GM12801 (cell line): ENCODE data around the gene OGDH.

Experiments
- TF ChIP-seq, protein P1 (sequence below): IDR thresholded peaks from one replicate; pipeline ENCODE4 v1.5.1; 2011; ENCODE audit warnings: control low read depth; ENCODE audit not compliant: insufficient read length; ENCODE audit errors: extremely low read depth

Gene OGDH

DNA sequence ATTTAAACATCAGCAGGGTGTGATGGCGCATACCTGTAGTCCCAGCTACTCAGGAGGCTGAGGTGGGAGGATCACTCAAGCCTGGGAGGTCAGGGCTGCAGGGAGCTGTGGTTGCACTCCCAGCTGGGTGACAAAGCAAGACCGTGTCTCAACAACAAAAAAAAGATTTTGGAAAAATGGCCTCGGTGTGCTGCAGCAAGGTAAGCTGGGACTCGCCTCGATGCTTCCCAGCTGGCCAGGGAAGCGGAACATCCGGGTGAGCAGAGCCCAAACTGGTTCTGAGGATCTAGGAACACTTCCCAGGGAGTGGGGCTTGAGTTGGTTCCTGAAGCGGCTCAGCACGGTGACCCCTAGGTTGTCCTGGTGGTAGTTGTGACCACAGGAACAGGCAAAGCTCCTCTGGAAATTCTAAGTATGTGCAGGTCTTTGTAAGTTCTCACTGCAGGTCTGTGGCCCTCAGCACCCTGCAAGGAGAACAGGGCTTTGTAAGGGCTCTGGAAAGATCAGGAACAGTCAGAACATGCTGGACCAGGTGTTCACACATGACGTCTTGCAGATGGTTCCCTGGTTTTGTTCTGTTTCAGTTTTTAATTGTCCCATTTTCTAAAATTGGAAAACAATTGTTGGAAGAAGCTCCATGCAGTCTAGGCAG, 103.6 kb downstream of the OGDH start:
- TF ChIP-seq, protein P1, sequence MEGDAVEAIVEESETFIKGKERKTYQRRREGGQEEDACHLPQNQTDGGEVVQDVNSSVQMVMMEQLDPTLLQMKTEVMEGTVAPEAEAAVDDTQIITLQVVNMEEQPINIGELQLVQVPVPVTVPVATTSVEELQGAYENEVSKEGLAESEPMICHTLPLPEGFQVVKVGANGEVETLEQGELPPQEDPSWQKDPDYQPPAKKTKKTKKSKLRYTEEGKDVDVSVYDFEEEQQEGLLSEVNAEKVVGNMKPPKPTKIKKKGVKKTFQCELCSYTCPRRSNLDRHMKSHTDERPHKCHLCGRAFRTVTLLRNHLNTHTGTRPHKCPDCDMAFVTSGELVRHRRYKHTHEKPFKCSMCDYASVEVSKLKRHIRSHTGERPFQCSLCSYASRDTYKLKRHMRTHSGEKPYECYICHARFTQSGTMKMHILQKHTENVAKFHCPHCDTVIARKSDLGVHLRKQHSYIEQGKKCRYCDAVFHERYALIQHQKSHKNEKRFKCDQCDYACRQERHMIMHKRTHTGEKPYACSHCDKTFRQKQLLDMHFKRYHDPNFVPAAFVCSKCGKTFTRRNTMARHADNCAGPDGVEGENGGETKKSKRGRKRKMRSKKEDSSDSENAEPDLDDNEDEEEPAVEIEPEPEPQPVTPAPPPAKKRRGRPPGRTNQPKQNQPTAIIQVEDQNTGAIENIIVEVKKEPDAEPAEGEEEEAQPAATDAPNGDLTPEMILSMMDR: no peak

DNA sequence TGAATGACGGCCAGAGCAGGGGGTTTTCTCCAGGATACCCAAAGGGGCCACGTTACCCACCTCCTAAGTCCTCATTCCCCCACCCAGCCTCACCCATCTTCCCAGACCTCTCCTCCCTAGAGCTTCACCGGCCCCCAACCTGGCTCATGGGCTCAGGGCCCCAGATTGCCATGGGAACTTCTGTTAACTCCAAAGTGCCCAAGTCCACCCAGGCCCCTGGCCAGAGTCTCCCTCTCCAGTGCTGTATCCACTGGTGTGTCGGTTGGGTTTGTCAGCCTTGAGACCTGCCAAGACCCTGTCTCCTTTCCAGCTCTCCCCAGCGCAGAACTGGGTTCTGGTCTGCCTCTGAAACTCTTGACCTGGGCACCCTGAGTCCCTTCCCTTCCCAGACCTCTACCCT, 105.1 kb downstream of the OGDH start:
- TF ChIP-seq, protein P1: no peak

DNA sequence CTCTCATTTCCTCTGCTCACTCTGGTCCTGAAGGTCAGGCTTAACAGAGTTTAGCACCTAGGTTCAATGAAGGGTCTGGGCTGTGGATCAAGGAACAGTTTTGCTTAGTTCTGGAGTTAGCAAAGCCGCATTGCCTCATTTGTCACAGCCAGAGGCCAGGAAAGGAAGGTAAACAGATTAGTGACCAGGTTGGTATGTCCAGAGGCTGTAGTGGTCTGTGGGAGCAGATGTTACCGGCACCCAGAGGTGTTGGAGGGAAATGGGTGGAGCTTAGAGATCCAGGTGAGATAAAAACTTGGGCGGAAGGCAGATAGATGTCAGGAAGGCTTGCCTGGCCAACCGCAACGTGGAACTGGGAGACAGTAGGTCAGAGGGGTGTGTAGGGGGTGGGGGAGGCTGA, 105.6 kb downstream of the OGDH start:
- TF ChIP-seq, protein P1: no peak

DNA sequence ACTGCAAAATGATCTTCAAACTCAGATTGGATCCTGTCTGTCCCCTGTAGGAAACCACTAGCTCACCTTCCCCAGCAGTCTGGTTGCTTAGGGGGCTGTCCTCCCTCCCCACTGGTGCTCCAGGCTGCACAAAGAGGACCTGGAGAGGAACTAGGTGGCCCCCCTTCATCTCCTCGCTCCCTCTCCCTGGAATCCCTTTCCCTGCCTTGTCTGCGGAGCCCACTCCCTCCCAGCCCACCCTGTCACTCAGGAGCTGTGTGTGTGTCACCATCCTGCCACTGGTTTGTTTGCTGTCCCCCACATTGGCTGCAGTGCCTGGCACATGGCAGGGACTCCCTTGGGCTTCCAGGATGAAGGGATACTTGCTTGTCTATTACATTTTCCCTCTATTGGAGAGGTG, 106.7 kb downstream of the OGDH start:
- TF ChIP-seq, protein P1: no peak

DNA sequence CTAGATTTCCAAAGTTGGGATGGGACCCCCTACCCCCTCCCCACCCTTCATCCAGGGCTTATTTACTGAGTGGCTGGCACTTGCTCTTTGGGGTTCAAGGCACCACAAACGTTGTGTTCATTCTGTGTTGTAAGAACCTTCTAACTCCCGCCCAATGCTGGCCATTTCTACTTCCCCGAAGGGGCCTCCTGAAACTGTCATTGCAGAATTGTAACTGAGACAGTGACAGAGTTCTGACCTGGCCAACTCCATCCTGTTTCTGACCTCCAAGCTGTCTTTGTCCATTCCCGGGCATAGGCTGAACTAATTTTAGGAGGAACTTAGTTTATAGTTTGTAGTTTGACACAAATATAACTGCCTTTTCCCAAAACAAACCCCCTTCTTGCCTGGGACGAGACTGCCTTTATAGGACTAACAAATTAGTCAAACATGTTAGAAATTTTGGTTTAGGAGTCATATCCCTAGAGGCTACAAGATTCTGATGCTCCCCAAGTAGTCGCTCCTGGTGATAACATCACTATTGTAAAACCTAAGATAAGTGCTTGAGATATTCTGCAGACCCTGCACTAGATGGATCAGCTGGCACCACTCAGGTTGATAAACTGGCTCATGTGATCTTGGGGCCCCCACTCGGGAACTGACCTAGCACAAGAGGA, 107.4 kb downstream of the OGDH start:
- TF ChIP-seq, protein P1: no peak

DNA sequence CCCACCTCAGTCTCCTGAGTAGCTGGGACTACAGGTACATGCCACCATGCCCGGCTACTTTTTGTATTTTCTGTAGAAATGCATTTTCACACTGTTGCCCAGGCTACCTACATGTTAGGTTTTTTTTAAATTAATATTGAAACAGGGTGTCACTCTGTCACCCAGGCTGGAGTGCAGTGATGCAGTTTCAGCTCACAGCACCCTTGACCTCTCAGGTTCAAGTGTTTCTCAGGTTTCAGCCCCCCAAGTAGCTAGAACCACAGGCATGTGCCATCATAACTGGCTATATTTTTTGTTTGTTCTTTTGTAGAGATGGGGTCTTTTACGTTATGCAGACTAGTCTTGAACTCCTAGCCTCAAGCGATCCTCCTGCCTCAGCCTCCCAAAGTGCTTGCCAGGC, 109.8 kb downstream of the OGDH start:
- TF ChIP-seq, protein P1: no peak

DNA sequence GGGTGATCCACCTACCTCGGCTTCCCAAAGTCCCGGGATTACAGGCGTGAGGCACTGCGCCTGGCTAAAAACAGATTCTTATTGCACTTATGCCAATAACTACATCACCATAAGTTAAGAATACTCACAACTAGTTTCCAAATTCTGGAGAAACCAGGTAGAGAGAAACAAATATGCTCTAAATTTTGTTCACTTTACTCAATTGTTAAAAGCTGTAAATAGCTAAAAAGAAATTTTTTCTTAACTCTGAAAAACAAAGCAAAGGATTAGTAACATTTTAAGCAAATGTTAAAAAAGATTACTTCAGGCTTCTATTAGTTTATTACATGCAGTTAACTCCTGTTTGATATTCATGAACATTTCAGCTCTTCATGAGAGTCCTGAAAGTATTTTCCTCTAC, 113.9 kb downstream of the OGDH start:
- TF ChIP-seq, protein P1: no peak
